ENCODE results near the gene COPA. TPM values are rescaled to one million over a fixed set of nuclear protein-coding genes. Genes with fewer than 3 reads are reported as not detected.
A peak's percentile ranks its signal among the peaks of the same experiment; 100 is the strongest.

COPA gene
- total and polyA plus RNA-seq, 10 donors: 41.3 to 181 (median 117) TPM

- Histone ChIP-seq H3K27ac (peak overlapping the region in 1 of 8 donors; percentile 62), H3K4me1 (peaks cover 8 to 21% (median 17%) of the 10 kb centered on the region in 6 donors), H3K36me3 (no peaks in the 10 kb centered on the region), H3K27me3 (replicated peaks in 1 of 7) (no peaks in the 10 kb centered on the region), H3K4me3 (peak overlapping the region in 1 of 8 donors; percentile 35), H3K9me3 (no peaks in the 10 kb centered on the region)
- WGBS, 5 donors: 13 to 19% (median 14%) methylated on average over 5 of the region's 5 CpGs
- TF ChIP-seq CTCF (IDR thresholded peaks at IDR 0.05 in 8 of 11, conservative IDR thresholded peaks at IDR 0.05 in 3 of 11) (peak; percentile 57 to 89 (median 77)), POLR2A (IDR thresholded peaks at IDR 0.05) (no peak), POLR2AphosphoS5 (IDR thresholded peaks at IDR 0.05) (no peak)
- intact Hi-C loops (cut with DNase I; ENCODE audit: low total_unique reads): loop anchor here (5.0 kb wide), 1 partner anchor 184 kb away; the partner anchor contains the start of gene CASQ1
- DNase-seq: no peak
These were observed 33.6 kb upstream of the COPA start for GRCh38 chr1:160376525-160377131.

DNA sequence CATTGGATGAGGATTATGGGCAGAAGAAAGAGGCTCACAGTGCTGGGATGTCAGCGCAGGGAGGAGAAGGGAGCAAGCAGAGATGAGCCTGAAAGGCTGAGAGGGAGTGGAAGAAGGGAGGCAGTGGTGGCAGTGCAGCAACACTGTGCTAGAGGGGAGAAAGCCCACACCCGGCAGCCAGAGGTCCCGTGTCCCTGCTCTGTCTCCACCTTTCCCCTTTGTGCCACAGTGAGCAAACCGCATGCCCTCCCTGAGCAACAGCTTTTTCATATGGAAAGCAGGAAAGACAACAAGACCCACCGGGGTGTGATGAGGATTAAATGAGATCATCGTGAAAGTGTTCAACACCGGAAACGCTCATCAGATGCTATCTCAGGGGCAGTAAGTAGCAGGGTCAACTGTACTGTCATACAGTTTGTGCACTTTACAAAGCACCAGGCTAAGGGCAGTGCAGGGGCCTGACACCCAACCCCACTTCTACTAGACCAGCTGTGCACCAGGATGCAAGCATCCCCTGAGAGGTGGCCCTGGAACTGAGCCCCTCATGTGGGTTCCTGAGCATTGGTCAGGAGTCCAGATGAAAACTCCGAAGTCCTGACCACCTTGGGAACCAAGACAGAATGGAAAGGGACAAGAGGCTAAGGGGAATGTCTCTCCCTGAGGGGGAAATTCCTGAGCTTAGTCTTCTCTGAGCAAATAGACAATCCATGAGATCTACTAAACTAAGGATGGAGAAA is 32.9 kb upstream of the COPA start:
- Histone ChIP-seq H3K36me3 (no peaks in the 10 kb centered on the region), H3K27ac (peak overlapping the region in 5 of 8 donors; percentile 20 to 64 (median 54)), H3K9me3 (no peaks in the 10 kb centered on the region), H3K4me1 (peaks cover 8 to 21% (median 17%) of the 10 kb centered on the region in 6 donors), H3K27me3 (replicated peaks in 1 of 7) (peaks cover 0 to 6% (median 0%) of the 10 kb centered on the region in 7 donors), H3K4me3 (peak overlapping the region in 1 of 8 donors; percentile 35)
- no peak for DNase-seq
- WGBS, 5 donors: 9 to 26% (median 15%) methylated on average over 9 of the region's 9 CpGs
- intact Hi-C loops (cut with DNase I; ENCODE audit: low total_unique reads): loop anchor here (5.0 kb wide), 1 partner anchor 184 kb away; the partner anchor contains the start of gene CASQ1
- no peak for TF ChIP-seq POLR2AphosphoS5 (IDR thresholded peaks at IDR 0.05)
- no peak for TF ChIP-seq POLR2A (IDR thresholded peaks at IDR 0.05)
- no peak for TF ChIP-seq CTCF (IDR thresholded peaks at IDR 0.05 in 8 of 11, conservative IDR thresholded peaks at IDR 0.05 in 3 of 11)

- DNase-seq: no peak
These were observed 31.5 kb upstream of the COPA start for GRCh38 chr1:160374306-160375110.

More at GRCh38 chr1:160374306-160375110, 31.5 kb upstream of the COPA start:
- TF ChIP-seq CTCF (IDR thresholded peaks at IDR 0.05 in 8 of 11, conservative IDR thresholded peaks at IDR 0.05 in 3 of 11): no peak
- TF ChIP-seq POLR2AphosphoS5 (IDR thresholded peaks at IDR 0.05): no peak
- TF ChIP-seq POLR2A (IDR thresholded peaks at IDR 0.05): no peak
- Histone ChIP-seq H3K36me3 (no peaks in the 10 kb centered on the region), H3K27ac (no peak overlapping the region), H3K4me1 (peaks cover 8 to 21% (median 17%) of the 10 kb centered on the region in 6 donors), H3K9me3 (no peaks in the 10 kb centered on the region), H3K27me3 (replicated peaks in 1 of 7) (peaks cover 0 to 13% (median 0%) of the 10 kb centered on the region in 7 donors), H3K4me3 (no peak overlapping the region)
- 71 to 80% (median 78%) methylated on average over 6 of the region's 6 CpGs for WGBS, 5 donors
- intact Hi-C loops (cut with DNase I; ENCODE audit: low total_unique reads): loop anchor here (5.0 kb wide), 1 partner anchor 182 kb away; the partner anchor contains the start of gene CASQ1
